A673 (cell line): Measurements from ENCODE around the gene NXF1. TPM values are rescaled to one million over a fixed set of nuclear protein-coding genes. Genes with fewer than 3 reads are reported as not detected.
A peak's percentile ranks its signal among the peaks of the same experiment; 100 is the strongest.

ENCODE experiments used
- BruUV-seq: library from RNA; stranded (reverse); fragments of 400-500 nt; replicated peaks from 2 replicates; lab custom pipeline; 2021; lab: Mats Ljungman, UMichigan
- CTCF ChIA-PET: fragments of 300-600 bp; sonication (Branson Sonifier 250); formaldehyde crosslinking; loops from one replicate; lab custom pipeline; 2022; ENCODE audit warnings: antibody characterized with exemption; lab: Charles Lee
- POLR2A ChIA-PET: fragments of 300-600 bp; sonication (Branson Sonifier 250); formaldehyde crosslinking; loops from one replicate; lab custom pipeline; 2022; ENCODE audit warnings: antibody characterized with exemption; ENCODE audit not compliant: low non-redundant PET; lab: Charles Lee
- DNase-seq: peaks from one replicate; pipeline ENCODE4 v3.0.0-alpha.2; 2015; ENCODE audit warnings: low spot score
- H3K27ac ChIP-seq: fragments of 200-600 bp; sonication (generic); 2 replicates; pipeline ENCODE4 v1.5.1; 2016; ENCODE audit warnings: mixed run types, low read depth, mild to moderate bottlenecking, mixed read lengths, antibody characterized with exemption, low read length; ENCODE audit not compliant: poor library complexity, severe bottlenecking
- H3K27me3 ChIP-seq: fragments of 200-600 bp; sonication (generic); replicated peaks from 2 replicates; pipeline ENCODE4 v1.6.1; 2017; ENCODE audit warnings: mixed run types, low read depth, mild to moderate bottlenecking, mixed read lengths, antibody characterized with exemption, low read length; ENCODE audit not compliant: insufficient read depth, poor library complexity
- H3K36me3 ChIP-seq: fragments of 200-600 bp; sonication (generic); 2 replicates; pipeline ENCODE4 v1.6.1; 2016; ENCODE audit warnings: mixed run types, mild to moderate bottlenecking, mixed read lengths, antibody characterized with exemption, low read length; ENCODE audit not compliant: insufficient read depth, poor library complexity, severe bottlenecking
- H3K4me1 ChIP-seq: fragments of 200-600 bp; sonication (generic); 2 replicates; pipeline ENCODE4 v1.6.1; 2017; ENCODE audit warnings: mixed run types, mild to moderate bottlenecking, mixed read lengths, antibody characterized with exemption, low read length; ENCODE audit not compliant: insufficient read depth, poor library complexity, severe bottlenecking
- H3K4me3 ChIP-seq: fragments of 200-600 bp; sonication (generic); 2 replicates; pipeline ENCODE4 v1.5.1; 2016; ENCODE audit warnings: low read depth, mixed run types, mild to moderate bottlenecking, mixed read lengths, low read length; ENCODE audit not compliant: poor library complexity, severe bottlenecking
- H3K9me3 ChIP-seq: fragments of 200-600 bp; sonication (generic); 2 replicates; pipeline ENCODE4 v1.6.1; 2016; ENCODE audit warnings: mixed run types, low read depth, mild to moderate bottlenecking, mixed read lengths, antibody characterized with exemption, low read length; ENCODE audit not compliant: poor library complexity, severe bottlenecking
- CTCF ChIP-seq: fragments of 300-800, 200-600 bp; sonication (generic); conservative IDR thresholded peaks from 2 replicates; pipeline ENCODE4 v1.5.1; 2017; ENCODE audit warnings: low read depth, mild to moderate bottlenecking, antibody characterized with exemption, low read length, moderate library complexity, mixed read lengths
- EZH2 ChIP-seq: fragments of 200-600 bp; sonication (generic); IDR thresholded peaks from 2 replicates; pipeline ENCODE4 v1.6.1; 2017; ENCODE audit warnings: borderline replicate concordance, low read depth, mild to moderate bottlenecking, mixed read lengths, antibody characterized with exemption, low read length; ENCODE audit not compliant: poor library complexity, severe bottlenecking
- intact Hi-C: fragments of 100-400 bp; cut with micrococcal nuclease; formaldehyde crosslinking; loops from one replicate; pipeline ENCODE4 v1.10.0; 2022; ENCODE audit not compliant: unreplicated experiment
- total RNA-seq: library from RNA; stranded (reverse); gene quantifications from 2 replicates; pipeline ENCODE4 v1.2.3, GENCODE V29; 2021

NXF1 gene
- total RNA-seq, 1 experiment from 2014 or later, result 82.0 TPM

- ChIA-PET POLR2A (interaction anchor here (0.7 to 2.0 kb wide), 4 partner anchors 10 to 34 kb away, joined by 3 to 18 read pairs (median 12); no protein-coding TSS in a partner anchor), CTCF (interaction anchor here (0.6 kb wide), 1 partner anchor 11 kb away, joined by 3 read pairs; no protein-coding TSS in a partner anchor)
- intact Hi-C loops, result loop anchor here (10.0 kb wide), 1 partner anchor 256 kb away; the partner anchor contains the start of gene TUT1
- no peaks in the 10 kb centered on the region for H3K27me3 ChIP-seq
- no peaks in the 10 kb centered on the region for H3K9me3 ChIP-seq
- H3K36me3 ChIP-seq, result peaks cover 42% of the 10 kb centered on the region
- H3K4me1 ChIP-seq, result peaks cover 8% of the 10 kb centered on the region
- peak overlapping the region; percentile 9 for H3K27ac ChIP-seq
- TF ChIP-seq EZH2 (no peak), CTCF (no peak)
- DNase-seq, result peak; percentile 54
- no TSS peak for BruUV-seq
- H3K4me3 ChIP-seq, result no peak overlapping the region
Observed at GRCh38 chr11:62850911-62851806, 45.9 kb upstream of the NXF1 start.

- DNase-seq, result no peak
- Histone ChIP-seq H3K27ac (no peak overlapping the region), H3K36me3 (peaks cover 18% of the 10 kb centered on the region), H3K27me3 (no peaks in the 10 kb centered on the region), H3K4me1 (peaks cover 6% of the 10 kb centered on the region), H3K9me3 (no peaks in the 10 kb centered on the region), H3K4me3 (no peak overlapping the region)
- intact Hi-C loops, result no loop called here
- ChIA-PET POLR2A (interaction anchor here (0.5 to 0.7 kb wide), 2 partner anchors 9 to 49 kb away, joined by 4 to 13 read pairs; no protein-coding TSS in a partner anchor), CTCF (no interaction called here)
- no TSS peak for BruUV-seq
- TF ChIP-seq CTCF (no peak), EZH2 (no peak)
Observed at GRCh38 chr11:62847767-62848314, 42.6 kb upstream of the NXF1 start.

- H3K4me1 ChIP-seq, result peaks cover 13% of the 10 kb centered on the region
- TF ChIP-seq EZH2 (no peak), CTCF (no peak)
- H3K36me3 ChIP-seq, result peaks cover 1% of the 10 kb centered on the region
- DNase-seq, result no peak
- intact Hi-C loops, result no loop called here
- no TSS peak for BruUV-seq
- H3K27me3 ChIP-seq, result no peaks in the 10 kb centered on the region
- H3K4me3 ChIP-seq, result no peak overlapping the region
- H3K9me3 ChIP-seq, result no peaks in the 10 kb centered on the region
- ChIA-PET POLR2A (no interaction called here), CTCF (no interaction called here)
- no peak overlapping the region for H3K27ac ChIP-seq
Observed at GRCh38 chr11:62846177-62846576, 40.9 kb upstream of the NXF1 start.
